Fibroblast of lung (primary cell): ENCODE data around the gene LAMTOR4. TPM values are rescaled to one million over a fixed set of nuclear protein-coding genes. Genes with fewer than 3 reads are reported as not detected.

ENCODE experiments used
- DNase-seq, 2 donors: peaks; one replicate each; pipeline versions ENCODE4 v3.0.0 to v3.0.0-alpha.2; 2010; ENCODE audit warnings: low read depth in 2 of 2
- H2AFZ ChIP-seq: 2 replicates; pipeline ENCODE4 v1.5.1; 2012; ENCODE audit warnings: low read length, control low read depth, inconsistent platforms
- H3K27ac ChIP-seq: 2 replicates; pipeline ENCODE4 v1.5.1; 2011; ENCODE audit warnings: low read length, control low read depth; ENCODE audit not compliant: insufficient read depth
- H3K27me3 ChIP-seq: 2 replicates; pipeline ENCODE4 v1.5.1; 2011; ENCODE audit warnings: mild to moderate bottlenecking, low read length; ENCODE audit not compliant: control insufficient read depth, insufficient read depth
- H3K36me3 ChIP-seq: 2 replicates; pipeline ENCODE4 v1.5.1; 2011; ENCODE audit warnings: low read length; ENCODE audit not compliant: control insufficient read depth, insufficient read depth
- H3K4me1 ChIP-seq: 2 replicates; pipeline ENCODE4 v1.5.1; 2011; ENCODE audit warnings: low read length; ENCODE audit not compliant: control insufficient read depth, insufficient read depth; ENCODE audit errors: extremely low read depth
- H3K4me2 ChIP-seq: 2 replicates; pipeline ENCODE4 v1.5.1; 2011; ENCODE audit warnings: low read length, control low read depth; ENCODE audit not compliant: insufficient read depth; ENCODE audit errors: extremely low read depth
- H3K4me3 ChIP-seq, 4 experiments: fragments of 200-600 bp in 1 of 4; sonication (generic) in 1 of 4; replicated peaks in 1 of 4; 2 replicates each; pipeline ENCODE4 v1.5.1; 2011 to 2016; ENCODE audit warnings: low read length in 4 of 4, low read depth in 3 of 4, mild to moderate bottlenecking in 3 of 4, control low read depth in 2 of 4, inconsistent platforms in 1 of 4, mixed read lengths in 1 of 4; ENCODE audit not compliant: insufficient read depth in 1 of 4; ENCODE audit errors: control extremely low read depth in 1 of 4
- H3K79me2 ChIP-seq: 2 replicates; pipeline ENCODE4 v1.5.1; 2012; ENCODE audit warnings: mild to moderate bottlenecking, low read length, inconsistent platforms; ENCODE audit not compliant: control insufficient read depth, insufficient read depth
- H3K9ac ChIP-seq: 2 replicates; pipeline ENCODE4 v1.5.1; 2011; ENCODE audit warnings: mild to moderate bottlenecking, low read length, control low read depth; ENCODE audit not compliant: insufficient read depth
- H3K9me3 ChIP-seq: 2 replicates; pipeline ENCODE4 v1.5.1; 2012; ENCODE audit warnings: low read depth, low read length; ENCODE audit not compliant: control insufficient read depth, insufficient read depth
- H4K20me1 ChIP-seq: 2 replicates; pipeline ENCODE4 v1.5.1; 2011; ENCODE audit warnings: low read length; ENCODE audit not compliant: control insufficient read depth, insufficient read depth; ENCODE audit errors: extremely low read depth
- CTCF ChIP-seq, 2 donors: IDR thresholded peaks in 1 of 2; conservative IDR thresholded peaks in 1 of 2; 1 replicate in 1 of 2; 2 replicates in 1 of 2; pipeline ENCODE4 v1.5.1; 2011 to 2012; ENCODE audit warnings: low read length in 2 of 2, control low read depth in 1 of 2, inconsistent platforms in 1 of 2, low read depth in 1 of 2, mild to moderate bottlenecking in 1 of 2
- EZH2 ChIP-seq: IDR thresholded peaks from 2 replicates; pipeline ENCODE4 v1.5.1; 2012; ENCODE audit warnings: low read length, control low read depth, mild to moderate bottlenecking; ENCODE audit errors: missing control alignments
- polyA plus RNA-seq, 2 donors: library from polyadenylated mRNA; depleted of rRNA in 1 of 2; stranded (reverse) in 1 of 2; unstranded in 1 of 2; fragments of >200 nt; gene quantifications; 2 replicates each; pipeline ENCODE4 v1.2.1, GENCODE V29; 2011 to 2012; ENCODE audit warnings: missing spikeins in 1 of 2
- total RNA-seq: library from RNA; depleted of rRNA; stranded (reverse); fragments of >200 nt; gene quantifications from 2 replicates; pipeline ENCODE4 v1.2.1, GENCODE V29; 2014

The LAMTOR4 gene
- total and polyA plus RNA-seq, 2 donors (not counting 1 experiment from before 2014, with no cell fraction given): 95.0 to 116 TPM

DNA sequence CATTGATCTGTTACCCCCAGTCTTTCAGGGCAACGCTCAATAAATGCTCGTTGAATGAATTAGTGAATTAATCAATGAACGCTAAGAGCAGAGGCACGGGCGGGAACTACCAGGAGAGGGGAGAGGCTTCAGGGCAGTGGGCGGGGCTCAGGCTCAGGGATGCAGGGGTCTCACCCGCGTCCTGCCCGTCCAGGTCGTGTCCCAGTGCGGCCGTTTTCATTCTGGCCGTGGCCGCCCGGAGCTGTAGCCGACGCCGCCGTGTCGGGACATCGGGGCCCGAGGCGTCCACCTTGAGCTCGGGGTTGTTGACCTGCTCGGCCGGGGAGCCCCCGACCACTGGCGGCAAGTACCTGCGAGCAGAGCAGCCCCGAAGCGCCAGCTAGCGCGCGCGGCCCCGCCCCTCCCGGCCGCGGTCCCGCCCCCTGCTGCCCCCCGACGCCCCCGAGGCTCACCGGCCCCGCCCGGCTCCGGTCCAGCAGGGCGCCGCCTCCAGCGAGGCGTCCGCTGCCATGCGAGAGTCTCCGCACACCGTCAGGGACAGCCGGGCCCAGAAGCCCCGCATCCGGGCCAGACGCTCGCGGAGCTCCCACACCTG, 22.5 kb downstream of the LAMTOR4 start:
- no peak for TF ChIP-seq CTCF (conservative IDR thresholded peaks at IDR 0.05 in 1 of 2, IDR thresholded peaks at IDR 0.05 in 1 of 2; ENCODE audit: low read depth in 1 of 2, low read length in 2 of 2)
- TF ChIP-seq EZH2: no peak
- no peak overlapping the region for H3K4me3 ChIP-seq

GRCh38 chr7:100171840-100172239, 23.1 kb downstream of the LAMTOR4 start:
- Histone ChIP-seq H2AFZ (no peak overlapping the region), H3K27ac (no peak overlapping the region), H3K36me3 (no peaks in the 10 kb centered on the region), H3K27me3 (no peaks in the 10 kb centered on the region), H3K4me3 (no peak overlapping the region), H3K4me1 (peaks cover 4% of the 10 kb centered on the region), H3K9me3 (no peaks in the 10 kb centered on the region), H4K20me1 (no peaks in the 10 kb centered on the region), H3K4me2 (no peak overlapping the region), H3K9ac (no peak overlapping the region), H3K79me2 (no peaks in the 10 kb centered on the region)
- TF ChIP-seq CTCF (conservative IDR thresholded peaks at IDR 0.05 in 1 of 2, IDR thresholded peaks at IDR 0.05 in 1 of 2; ENCODE audit: low read depth in 1 of 2, low read length in 2 of 2) (no peak), EZH2 (no peak)
- no peak for DNase-seq

More for the DNA sequence above, 22.5 kb downstream of the LAMTOR4 start:
- Histone ChIP-seq H3K27me3 (no peaks in the 10 kb centered on the region), H3K79me2 (no peaks in the 10 kb centered on the region), H3K27ac (no peak overlapping the region), H3K36me3 (no peaks in the 10 kb centered on the region), H3K4me1 (peaks cover 4% of the 10 kb centered on the region), H3K4me2 (no peak overlapping the region), H2AFZ (no peak overlapping the region), H3K9me3 (no peaks in the 10 kb centered on the region), H4K20me1 (no peaks in the 10 kb centered on the region), H3K9ac (no peak overlapping the region)
- DNase-seq: no peak

- no peak overlapping the region for H3K27ac ChIP-seq
- H4K20me1 ChIP-seq: no peaks in the 10 kb centered on the region
- DNase-seq: no peak
- no peaks in the 10 kb centered on the region for H3K4me1 ChIP-seq
- no peak overlapping the region for H3K4me3 ChIP-seq
- no peaks in the 10 kb centered on the region for H3K9me3 ChIP-seq
- no peaks in the 10 kb centered on the region for H3K36me3 ChIP-seq
- no peak overlapping the region for H3K4me2 ChIP-seq
- no peaks in the 10 kb centered on the region for H3K79me2 ChIP-seq
- TF ChIP-seq EZH2 (no peak), CTCF (conservative IDR thresholded peaks at IDR 0.05 in 1 of 2, IDR thresholded peaks at IDR 0.05 in 1 of 2; ENCODE audit: low read depth in 1 of 2, low read length in 2 of 2) (no peak)
- no peak overlapping the region for H3K9ac ChIP-seq
- no peaks in the 10 kb centered on the region for H3K27me3 ChIP-seq
- no peak overlapping the region for H2AFZ ChIP-seq
These were observed 25.2 kb downstream of the LAMTOR4 start for GRCh38 chr7:100173806-100174495.
